A549 (cell line): Measurements from ENCODE around the gene FTH1. TPM values are rescaled to one million over a fixed set of nuclear protein-coding genes. Genes with fewer than 3 reads are reported as not detected.
"Not testable (repeated sequence)": the region's sequence is repeated elsewhere in the genome, so short reads cannot be mapped to it uniquely, and the experiment has no call there.

ENCODE experiments used
- ATAC-seq, 2 experiments: fragments of 200-7000 bp in 1 of 2; fragments of >200 bp in 1 of 2; cut with Nextera tagmentation in 1 of 2; cut with Tn5 transposase in 1 of 2; 3 replicates each; pipeline versions ENCODE4 v1.8.0 to v1.9.1; 2018 to 2020; ENCODE audit warnings: mild to moderate bottlenecking in 1 of 2, moderate library complexity in 1 of 2
- CTCF ChIA-PET: fragments of 300-600 bp; sonication (Branson Sonifier 250); formaldehyde crosslinking; extraction: SDS; loops from one replicate; lab custom pipeline; 2021; ENCODE audit warnings: antibody characterized with exemption, inconsistent platforms; lab: Yijun Ruan, JAX
- POLR2A ChIA-PET: fragments of 350-600 bp; formaldehyde crosslinking; extraction: SDS; loops from one replicate; lab custom pipeline; 2021; ENCODE audit warnings: antibody characterized with exemption, inconsistent platforms; lab: Yijun Ruan, JAX
- DNase-seq, 2 experiments: peaks; one replicate each; pipeline versions ENCODE4 v3.0.0 to v3.0.0-alpha.2; 2011 to 2016; ENCODE audit warnings: low read depth in 1 of 2, low spot score in 1 of 2
- FAIRE-seq: peaks from 2 replicates; lab custom pipeline; 2011; peaks lifted over from hg19 to GRCh38; lab: Jason Lieb, UNC
- H3K27ac ChIP-seq, 2 experiments: fragments of >200 bp; sonication (Bioruptor Twin); formaldehyde crosslinking; 3 replicates each; pipeline ENCODE4 v1.5.1; 2016 to 2017
- H3K4me1 ChIP-seq: fragments of >200 bp; sonication (Bioruptor Twin); formaldehyde crosslinking; 3 replicates; pipeline ENCODE4 v1.6.1; 2016
- H3K4me2 ChIP-seq: fragments of >200 bp; sonication (Bioruptor Twin); formaldehyde crosslinking; 3 replicates; pipeline ENCODE4 v1.6.1; 2016
- H3K4me3 ChIP-seq: fragments of >200 bp; sonication (Bioruptor Twin); formaldehyde crosslinking; 3 replicates; pipeline ENCODE4 v1.5.1; 2016
- H3K9me3 ChIP-seq: fragments of >200 bp; sonication (Bioruptor Twin); formaldehyde crosslinking; 3 replicates; pipeline ENCODE4 v1.6.1; 2016
- EHMT2 ChIP-seq: fragments of 200-600 bp; sonication (generic); IDR thresholded peaks from 2 replicates; pipeline ENCODE4 v1.6.1; 2016; ENCODE audit warnings: antibody characterized with exemption, low read depth, mild to moderate bottlenecking, moderate library complexity
- KDM5A ChIP-seq: fragments of 200-600 bp; sonication (generic); IDR thresholded peaks from 2 replicates; pipeline ENCODE4 v1.6.1; 2016; ENCODE audit warnings: antibody characterized with exemption, mild to moderate bottlenecking
- MAX ChIP-seq: IDR thresholded peaks from 2 replicates; pipeline ENCODE4 v1.6.1; 2012
- MAZ ChIP-seq: fragments of 150-350 bp; IDR thresholded peaks from 2 replicates; pipeline ENCODE4 v1.6.1; 2014; ENCODE audit warnings: antibody characterized with exemption, low read depth, low read length, borderline replicate concordance
- MYC ChIP-seq: IDR thresholded peaks from 2 replicates; pipeline ENCODE4 v1.6.1; 2012; ENCODE audit warnings: mild to moderate bottlenecking, inconsistent platforms, low read length, improper control_type of control experiment, borderline replicate concordance
- PHF8 ChIP-seq: fragments of 200-600 bp; sonication (generic); IDR thresholded peaks from 2 replicates; pipeline ENCODE4 v1.6.1; 2016; ENCODE audit warnings: low read depth, mild to moderate bottlenecking, antibody characterized with exemption, moderate library complexity, borderline replicate concordance
- POLR2AphosphoS2 ChIP-seq: conservative IDR thresholded peaks from 2 replicates; pipeline ENCODE4 v1.6.1; 2012; ENCODE audit warnings: low read length, improper control_type of control experiment, inconsistent platforms
- RAD21 ChIP-seq, 2 experiments: fragments of >200 bp in 1 of 2; sonication (Bioruptor Twin) in 1 of 2; formaldehyde crosslinking in 1 of 2; IDR thresholded peaks in 1 of 2; conservative IDR thresholded peaks in 1 of 2; 2 replicates in 1 of 2; 3 replicates in 1 of 2; pipeline ENCODE4 v1.6.1; 2012 to 2018; ENCODE audit warnings: inconsistent platforms in 1 of 2
- SMC3 ChIP-seq: fragments of >200 bp; sonication (Bioruptor Twin); formaldehyde crosslinking; IDR thresholded peaks from 3 replicates; pipeline ENCODE4 v1.6.1; 2018; ENCODE audit warnings: inconsistent platforms
- TFCP2L1 ChIP-seq: fragments of 250-450 bp; sonication (Bioruptor Pico); IDR thresholded peaks from 2 replicates; pipeline ENCODE4 v1.5.0; 2021; ENCODE audit warnings: mild to moderate bottlenecking
- USF2 ChIP-seq: fragments of 450-650 bp; IDR thresholded peaks from 2 replicates; pipeline ENCODE4 v1.6.1; 2014; ENCODE audit warnings: antibody characterized with exemption
- ZNF302 ChIP-seq: fragments of 250-450 bp; sonication (Bioruptor Pico); IDR thresholded peaks from 2 replicates; pipeline ENCODE4 v1.9.0; 2021; ENCODE audit warnings: inconsistent platforms, mild to moderate bottlenecking, moderate library complexity
- WGBS: methylation state at CpG from one replicate; pipeline ENCODE4 v1.1.6; 2017; ENCODE audit errors: missing lambda C conversion rate; 5-methylcytosine and 5-hydroxymethylcytosine counted together
- polyA plus RNA-seq, 4 experiments: library from polyadenylated mRNA; depleted of rRNA in 3 of 4; stranded (reverse); fragments of >200 nt; fragmentation: RNase III in 1 of 4; extraction: RNeasy Plus Mini Kit Qiagen cat#74134 plus additional on column Dnase treatment in 1 of 4; gene quantifications; 2 replicates in 3 of 4; 3 replicates in 1 of 4; pipeline ENCODE4 v1.2.3, GENCODE V29; 2011 to 2017
- TF ChIP-seq, protein P1 (sequence below): fragments of >200 bp; sonication (Bioruptor Twin); formaldehyde crosslinking; IDR thresholded peaks from 3 replicates; pipeline ENCODE4 v1.5.1; 2016

Gene FTH1
- polyA plus RNA-seq, 2 of the 4 experiments (the other 2 are of a cell fraction): 2,791 to 13,747 TPM

GRCh38 chr11:61954106-61954850 is 13.2 kb downstream of the FTH1 start:
- ChIA-PET POLR2A (interaction anchor here (0.7 to 1.1 kb wide), 4 partner anchors 9 to 196 kb away, joined by 4 to 7 read pairs (median 6); partner anchors contain the start of gene FTH1), CTCF (interaction anchor here (1.0 to 11.9 kb wide), 8 partner anchors 9 to 157 kb away, joined by 3 to 565 read pairs (median 6); no protein-coding TSS in a partner anchor)
- Histone ChIP-seq H3K4me3 (no peak overlapping the region), H3K4me1 (peaks cover 54% of the 10 kb centered on the region), H3K4me2 (peak overlapping the region; percentile 68), H3K9me3 (no peaks in the 10 kb centered on the region), H3K27ac (peak overlapping the region; percentile 80 to 88)
- FAIRE-seq (no peak), ATAC-seq (peak in 1 of 2 experiments; percentile 19; a peak in 2 of 6 replicates), DNase-seq (peak in 1 of 2 experiments; percentile 36)
- 88% methylated on average over 9 of the region's 9 CpGs for WGBS
- peak; percentile 19 to 28; a peak in 2 of 5 replicates for TF ChIP-seq RAD21 (conservative IDR thresholded peaks at IDR 0.05 in 1 of 2, IDR thresholded peaks at IDR 0.05 in 1 of 2)
- no peak for TF ChIP-seq TFCP2L1
- TF ChIP-seq USF2: no peak
- no peak for TF ChIP-seq MYC
- TF ChIP-seq POLR2AphosphoS2: no peak
- TF ChIP-seq SMC3: no peak
- TF ChIP-seq, protein P1, sequence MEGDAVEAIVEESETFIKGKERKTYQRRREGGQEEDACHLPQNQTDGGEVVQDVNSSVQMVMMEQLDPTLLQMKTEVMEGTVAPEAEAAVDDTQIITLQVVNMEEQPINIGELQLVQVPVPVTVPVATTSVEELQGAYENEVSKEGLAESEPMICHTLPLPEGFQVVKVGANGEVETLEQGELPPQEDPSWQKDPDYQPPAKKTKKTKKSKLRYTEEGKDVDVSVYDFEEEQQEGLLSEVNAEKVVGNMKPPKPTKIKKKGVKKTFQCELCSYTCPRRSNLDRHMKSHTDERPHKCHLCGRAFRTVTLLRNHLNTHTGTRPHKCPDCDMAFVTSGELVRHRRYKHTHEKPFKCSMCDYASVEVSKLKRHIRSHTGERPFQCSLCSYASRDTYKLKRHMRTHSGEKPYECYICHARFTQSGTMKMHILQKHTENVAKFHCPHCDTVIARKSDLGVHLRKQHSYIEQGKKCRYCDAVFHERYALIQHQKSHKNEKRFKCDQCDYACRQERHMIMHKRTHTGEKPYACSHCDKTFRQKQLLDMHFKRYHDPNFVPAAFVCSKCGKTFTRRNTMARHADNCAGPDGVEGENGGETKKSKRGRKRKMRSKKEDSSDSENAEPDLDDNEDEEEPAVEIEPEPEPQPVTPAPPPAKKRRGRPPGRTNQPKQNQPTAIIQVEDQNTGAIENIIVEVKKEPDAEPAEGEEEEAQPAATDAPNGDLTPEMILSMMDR: no peak; the same call in 2 of the 3 replicates
- no peak for TF ChIP-seq MAX

DNA sequence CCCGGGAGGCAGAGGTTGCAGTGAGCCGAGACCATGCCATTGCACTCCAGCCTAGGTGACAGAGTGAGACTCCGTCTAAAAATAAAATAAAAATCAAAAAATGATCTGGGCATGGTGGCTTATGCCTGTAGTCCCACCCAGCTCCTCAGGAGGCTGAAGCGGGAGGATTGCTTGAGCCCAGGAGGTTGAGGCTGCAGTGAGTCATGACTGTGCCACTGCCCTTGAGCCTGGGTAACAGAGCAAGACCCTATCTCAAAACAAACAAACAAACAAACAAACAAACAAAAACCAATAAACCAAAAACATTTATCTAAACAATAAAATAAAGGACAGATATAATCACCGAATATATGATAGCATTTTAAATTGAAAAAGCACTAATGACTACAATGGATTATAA is 13.8 kb downstream of the FTH1 start:
- H3K9me3 ChIP-seq, H3K4me2 ChIP-seq, FAIRE-seq, POLR2A ChIA-PET, H3K4me3 ChIP-seq, ATAC-seq, DNase-seq: not testable (repeated sequence)
- Histone ChIP-seq H3K27ac (peak overlapping the region; percentile 80 to 88; a peak in 5 of 6 replicates), H3K4me1 (peaks cover 54% of the 10 kb centered on the region)
- CTCF ChIA-PET: interaction anchor here (0.6 to 11.9 kb wide), 3 partner anchors 19 to 866 kb away, joined by 3 to 565 read pairs (median 3); no protein-coding TSS in a partner anchor
- 92% methylated on average over 5 of the region's 5 CpGs for WGBS

GRCh38 chr11:61952882-61953281 is 14.6 kb downstream of the FTH1 start:
- Histone ChIP-seq H3K9me3 (no peaks in the 10 kb centered on the region), H3K27ac (peak overlapping the region; percentile 80 to 88; a peak in 5 of 6 replicates), H3K4me1 (peaks cover 61% of the 10 kb centered on the region), H3K4me2 (no peak overlapping the region), H3K4me3 (no peak overlapping the region)
- TF ChIP-seq ZNF302 (CRISPR knock-in tag): no peak
- TF ChIP-seq MAZ: no peak
- no peak for TF ChIP-seq EHMT2
- no peak for TF ChIP-seq PHF8
- no peak for TF ChIP-seq KDM5A
- POLR2A ChIA-PET: interaction anchor here (2.4 kb wide), 1 partner anchor 9 kb away, joined by 5 read pairs; no protein-coding TSS in a partner anchor
- 45% methylated on average over 3 of the region's 3 CpGs for WGBS
- FAIRE-seq: no peak
- no peak for DNase-seq
- no peak for ATAC-seq
- CTCF ChIA-PET: interaction anchor here (0.6 to 11.9 kb wide), 8 partner anchors 8 to 867 kb away, joined by 3 to 565 read pairs (median 4); no protein-coding TSS in a partner anchor
